GM21360 (cell line): Measurements from ENCODE around the gene ST6GAL1.
"Not testable (repeated sequence)": the region's sequence is repeated elsewhere in the genome, so short reads cannot be mapped to it uniquely, and the experiment has no call there.

Experiments
- ATAC-seq: cut with Tn5 transposase; IDR thresholded peaks from one replicate; pipeline ENCODE4 v1.9.1; 2021; ENCODE audit warnings: mild to moderate bottlenecking, moderate library complexity; ENCODE audit not compliant: unreplicated experiment

The ST6GAL1 gene

DNA sequence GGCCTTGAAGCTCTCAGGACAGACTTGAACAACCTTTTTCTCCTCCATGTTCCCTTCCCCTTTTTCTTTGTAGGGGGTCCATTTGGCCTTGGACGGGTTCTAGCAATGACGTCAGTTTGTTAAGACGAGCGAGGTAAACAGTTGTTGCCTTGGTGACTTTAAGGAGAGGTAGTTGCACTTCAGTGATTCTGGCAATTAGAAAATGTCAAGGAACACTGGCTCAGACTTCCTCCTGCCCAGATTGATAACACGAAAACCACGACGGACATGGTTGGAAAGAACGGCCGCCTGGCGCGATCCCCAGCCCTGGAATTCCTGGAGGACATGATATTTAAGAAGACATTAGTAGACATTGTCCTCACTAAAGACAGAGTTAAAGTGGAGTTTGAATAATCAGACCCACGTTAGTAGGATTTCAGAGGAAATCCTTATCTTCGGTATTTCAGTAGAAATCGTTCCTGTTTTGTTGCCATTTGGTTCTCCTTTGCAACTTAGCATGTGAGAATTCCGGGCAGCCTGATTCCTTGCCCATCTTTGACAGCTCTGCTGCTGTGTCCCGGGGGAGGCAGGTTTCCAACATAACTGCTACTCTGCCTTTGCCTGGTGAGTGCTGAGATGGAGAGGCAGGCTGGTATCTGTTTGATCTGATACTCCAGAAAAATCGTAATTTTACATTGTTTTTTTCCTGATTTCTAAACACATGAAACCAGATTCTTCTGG, 87.3 kb downstream of the ST6GAL1 start:
- no peak for ATAC-seq

DNA sequence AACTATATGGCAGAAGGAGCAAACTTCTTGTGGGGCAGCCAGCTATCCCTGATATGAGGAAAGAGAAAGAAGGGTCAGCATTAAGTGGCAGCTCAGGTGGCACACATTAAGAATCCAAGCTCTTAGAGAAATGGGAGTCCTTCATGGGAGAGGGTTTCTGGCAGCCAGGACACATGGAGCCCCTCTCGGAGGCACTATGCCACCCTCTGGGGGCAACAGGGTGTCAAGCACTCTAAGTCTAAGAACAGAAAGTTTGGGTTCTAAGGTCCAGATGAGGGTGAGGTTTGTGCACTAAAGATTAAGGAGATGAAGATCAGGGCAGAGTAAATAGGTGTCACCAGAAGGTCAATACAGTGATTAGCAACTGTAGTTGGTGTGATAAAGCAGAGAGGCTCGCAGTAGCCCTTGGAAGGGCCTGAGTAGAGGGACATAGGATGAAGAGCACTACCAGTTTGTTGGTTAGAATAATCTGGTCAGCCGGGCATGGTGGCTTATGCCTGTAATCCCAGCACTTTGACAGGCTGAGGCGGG, 89.3 kb downstream of the ST6GAL1 start:
- no peak for ATAC-seq

DNA sequence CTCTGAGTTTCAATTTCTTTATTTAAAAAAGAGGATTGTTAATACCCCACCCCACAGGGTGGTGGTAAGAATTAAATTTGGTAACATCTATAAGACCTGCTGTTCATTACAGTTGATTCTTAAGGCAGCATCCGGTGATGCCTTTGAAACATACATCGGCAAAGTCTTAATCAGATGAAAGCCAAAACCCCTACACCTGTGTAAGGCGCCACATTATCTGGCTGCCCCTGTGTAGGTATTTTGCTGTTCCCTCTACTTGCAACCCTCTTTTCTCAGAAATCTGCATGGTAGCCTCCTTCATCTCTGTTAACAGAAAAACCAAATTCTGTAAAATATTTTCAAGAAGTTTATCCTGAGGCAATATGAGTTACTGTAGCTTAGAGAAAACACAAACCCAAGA, 90.0 kb downstream of the ST6GAL1 start:
- no peak for ATAC-seq

DNA sequence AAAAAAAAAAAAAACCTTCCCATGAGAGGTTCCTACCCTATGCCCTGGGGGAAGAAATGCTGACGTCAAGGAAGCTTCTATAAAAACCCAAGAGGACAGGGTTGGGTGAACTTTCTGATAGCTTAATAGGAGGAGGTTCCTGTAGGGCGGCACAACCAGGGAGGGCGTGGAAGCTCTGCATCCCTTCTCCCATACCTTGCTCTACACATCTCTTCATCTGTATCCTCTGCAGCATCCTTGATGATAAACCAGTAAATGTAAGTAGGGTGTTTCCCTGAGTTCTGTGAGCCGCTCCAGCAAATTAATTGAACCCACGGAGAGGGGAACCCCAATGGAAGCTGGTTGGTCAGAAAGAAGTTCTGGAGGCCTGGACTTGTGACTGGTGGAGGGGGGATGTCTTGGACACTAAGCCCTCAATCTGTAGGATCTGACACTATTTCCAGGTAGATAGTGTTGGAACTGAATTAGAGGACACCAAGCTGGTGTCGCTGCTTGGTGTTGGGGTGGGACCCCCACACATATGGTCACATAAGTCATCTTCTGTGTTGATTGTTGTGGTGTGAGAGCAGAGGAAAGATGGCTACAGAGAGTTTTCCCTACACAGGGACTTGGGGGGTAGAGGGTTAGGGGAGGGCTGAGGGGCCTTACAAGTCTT, 91.5 kb downstream of the ST6GAL1 start:
- peak; percentile 50 for ATAC-seq

DNA sequence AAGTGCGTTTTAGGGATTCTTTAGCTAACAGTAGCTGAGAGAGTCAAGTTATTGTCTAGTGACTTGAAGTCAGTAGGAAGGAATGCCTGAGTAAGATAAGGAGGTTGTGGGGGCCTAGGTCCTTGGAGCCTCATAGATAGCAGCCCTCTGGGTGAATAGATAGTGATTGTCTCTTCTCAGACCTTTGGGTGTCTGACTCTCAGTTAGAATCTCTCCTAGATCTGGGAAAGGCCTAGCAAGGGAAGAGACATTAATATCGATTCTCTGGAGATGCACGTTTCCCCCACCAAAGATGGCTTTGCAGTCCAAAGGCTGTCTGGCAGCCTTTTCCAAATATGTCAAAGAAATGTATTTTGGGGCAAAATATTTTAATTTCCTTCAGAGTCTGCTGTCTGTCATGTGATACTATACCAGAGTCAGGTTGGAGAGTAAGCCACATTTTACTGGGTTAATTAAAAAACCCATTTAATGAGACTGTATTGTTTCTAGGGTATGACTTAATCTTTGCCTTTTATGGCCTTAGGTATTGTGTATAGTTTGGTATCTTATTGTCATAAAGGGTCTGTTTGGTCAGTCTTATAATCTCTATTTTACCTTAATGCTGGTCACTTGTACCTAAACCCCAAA, 92.2 kb downstream of the ST6GAL1 start:
- no peak for ATAC-seq

DNA sequence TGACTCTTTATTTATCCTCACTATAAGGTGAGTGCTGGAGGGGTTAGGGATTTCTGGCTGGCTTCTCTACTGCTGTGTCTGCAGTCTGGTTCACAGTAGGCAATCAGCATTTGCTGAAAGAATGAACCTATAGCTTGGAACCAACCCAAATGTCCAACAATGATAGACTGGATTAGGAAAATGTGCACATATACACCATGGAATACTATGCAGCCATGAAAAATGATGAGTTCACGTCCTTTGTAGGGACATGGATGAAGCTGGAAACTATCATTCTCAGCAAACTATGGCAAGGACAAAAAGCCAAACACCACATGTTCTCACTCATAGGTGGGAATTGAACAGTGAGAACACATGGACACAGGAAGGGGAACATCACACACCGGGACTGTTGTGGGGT, 93.0 kb downstream of the ST6GAL1 start:
- not testable (repeated sequence) for ATAC-seq

DNA sequence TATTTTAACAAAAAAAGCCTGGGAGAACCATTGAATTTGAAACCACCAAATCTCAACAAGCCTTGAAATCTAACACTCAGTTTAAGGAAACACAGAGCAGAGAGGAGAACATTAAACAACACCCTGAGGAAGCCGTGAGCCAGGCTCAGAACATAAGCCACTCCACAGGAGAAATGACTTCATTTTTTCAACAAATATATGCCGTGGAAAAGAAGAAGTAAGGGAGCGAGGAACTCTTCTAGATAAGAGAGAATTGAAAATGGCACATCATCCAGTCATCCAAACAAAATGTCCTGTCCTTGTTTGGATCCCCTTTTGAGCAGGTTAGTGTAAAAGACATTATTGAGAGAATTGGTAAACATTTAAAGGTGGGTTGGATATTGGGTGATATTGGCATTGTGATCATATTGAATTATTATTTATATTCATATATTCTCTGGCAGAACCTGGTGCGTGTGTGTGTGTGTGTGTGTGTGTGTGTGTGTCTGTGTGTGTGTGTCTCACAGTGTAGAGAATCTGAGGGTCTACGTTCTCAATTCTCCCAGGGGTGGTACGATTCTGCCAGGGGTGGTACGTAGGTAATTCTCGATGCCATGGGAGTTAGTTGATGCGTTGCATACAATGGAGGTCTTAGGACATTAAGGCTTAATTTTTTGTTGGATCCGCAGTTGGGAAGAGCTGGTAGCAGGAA, 94.4 kb downstream of the ST6GAL1 start:
- ATAC-seq, result no peak

DNA sequence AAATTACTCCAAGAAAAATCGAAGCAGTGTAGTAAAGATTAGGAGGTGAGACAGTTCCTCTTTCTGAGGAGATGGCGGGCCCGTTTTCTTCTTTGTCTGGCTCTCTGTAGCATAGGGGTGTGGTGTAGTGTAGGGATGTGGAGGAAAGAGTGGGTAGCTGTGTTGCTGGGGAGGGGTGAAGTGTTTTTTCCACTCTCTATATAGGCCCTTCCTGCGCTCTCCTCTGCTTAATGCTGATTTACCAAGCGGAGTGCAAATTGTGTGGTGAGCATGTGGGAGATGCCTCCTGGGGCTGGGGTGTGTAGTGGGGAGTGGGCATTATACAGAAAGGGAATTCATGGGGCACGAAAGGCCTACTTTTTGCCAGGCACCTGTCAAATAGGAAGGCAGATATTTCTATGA, 94.9 kb downstream of the ST6GAL1 start:
- ATAC-seq, result no peak

DNA sequence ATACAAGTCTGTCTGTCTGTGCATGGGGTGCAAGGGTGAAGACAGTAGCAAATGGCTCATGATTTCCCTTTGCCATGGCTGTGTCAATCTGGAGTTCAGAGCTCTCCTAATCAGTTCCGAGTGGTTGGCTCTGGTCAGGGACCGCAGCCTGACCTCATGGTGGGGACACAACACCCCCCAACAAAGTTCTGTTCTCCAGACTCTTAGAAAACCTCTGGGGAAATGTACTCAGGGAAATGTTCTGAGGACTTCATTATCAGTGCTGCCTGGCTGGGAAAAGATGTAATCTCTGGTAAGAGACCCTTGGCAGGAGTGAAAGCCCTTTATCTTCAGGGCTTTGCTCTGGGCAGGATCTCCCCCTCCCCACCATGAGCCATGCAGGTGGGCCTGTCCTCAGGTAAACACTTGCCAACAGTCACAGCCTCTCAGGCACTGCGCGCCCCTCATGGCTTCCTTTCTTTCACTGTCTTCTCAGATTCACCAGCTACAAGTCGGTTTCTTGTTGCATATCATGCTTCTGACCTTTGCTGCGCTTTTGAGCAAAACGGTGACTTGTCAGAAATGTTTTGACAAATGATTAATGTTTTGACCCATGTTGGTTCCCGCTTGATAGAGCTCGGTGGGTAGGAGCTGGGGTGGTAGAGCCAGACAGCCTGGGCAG, 95.5 kb downstream of the ST6GAL1 start:
- no peak for ATAC-seq

DNA sequence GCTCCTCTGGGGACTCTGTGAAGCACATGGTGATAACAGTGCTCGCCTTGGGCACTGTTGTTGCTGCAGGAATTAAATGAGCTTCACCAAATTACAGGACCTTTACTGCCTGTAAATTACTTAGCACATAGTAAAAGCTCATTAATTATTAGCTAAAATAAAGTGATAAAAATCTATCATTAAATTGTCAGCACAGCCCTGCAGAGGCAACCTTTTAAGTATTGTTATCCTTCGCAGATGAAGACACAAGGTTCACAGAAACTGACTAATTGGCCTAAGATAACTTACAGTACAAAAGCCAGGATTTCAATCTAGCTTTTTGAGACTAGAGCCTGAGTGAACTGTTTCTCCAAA, 96.0 kb downstream of the ST6GAL1 start:
- ATAC-seq, result no peak

DNA sequence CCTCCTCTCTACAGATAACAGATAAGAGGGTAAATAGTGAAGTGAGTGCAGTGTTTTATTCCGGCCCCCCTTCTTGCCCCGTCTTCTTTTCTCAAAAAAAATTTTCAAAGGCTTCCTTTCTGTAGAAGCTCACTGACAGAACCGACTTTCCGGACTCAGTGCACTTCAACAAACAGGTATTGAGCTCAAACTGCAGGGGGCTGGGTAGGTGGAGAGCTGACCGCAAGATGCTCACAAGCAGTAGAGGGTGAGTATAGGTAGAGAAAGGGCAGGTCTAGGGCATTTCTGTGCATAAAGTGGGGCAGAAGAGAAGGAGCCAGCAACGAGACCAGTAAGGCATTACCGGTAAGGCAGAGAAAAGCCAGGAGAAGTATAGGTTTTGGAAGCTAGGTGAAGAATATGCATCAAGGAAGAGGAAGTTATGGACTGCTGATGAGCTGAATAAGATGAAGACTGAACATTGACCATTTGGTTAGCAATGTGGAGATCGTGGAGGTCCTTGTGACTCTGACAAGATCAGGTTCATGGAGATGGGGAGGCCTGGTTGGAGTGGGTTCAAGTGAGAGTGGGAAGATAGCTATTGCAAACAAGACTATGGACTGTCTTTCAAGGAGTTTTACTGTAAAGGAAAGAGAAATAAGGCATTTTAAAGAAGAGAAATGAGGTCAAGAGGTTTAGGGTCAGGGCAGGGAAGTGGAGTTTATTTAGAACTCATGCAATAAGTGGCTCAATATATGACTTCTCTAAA, 97.4 kb downstream of the ST6GAL1 start:
- ATAC-seq, result no peak

DNA sequence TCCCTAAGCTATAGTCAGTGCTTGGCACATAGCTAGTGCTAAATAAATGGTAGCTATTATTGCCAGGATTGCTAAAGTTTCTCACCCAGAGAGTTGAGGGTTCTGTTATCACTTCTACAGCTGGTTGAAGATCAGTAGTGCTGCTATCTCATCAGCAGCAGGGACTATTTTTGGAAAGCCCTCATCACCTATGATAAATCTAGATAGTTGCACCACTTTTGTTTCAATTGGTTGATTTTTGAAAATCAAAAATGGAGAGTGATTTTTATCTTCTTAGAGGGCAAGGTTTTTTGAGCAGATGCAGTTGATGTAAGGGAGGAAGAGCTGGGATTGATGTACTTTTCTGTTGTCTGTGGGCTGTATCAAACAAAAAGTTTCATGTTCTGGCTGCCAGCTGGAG, 101.6 kb downstream of the ST6GAL1 start:
- ATAC-seq, result no peak

DNA sequence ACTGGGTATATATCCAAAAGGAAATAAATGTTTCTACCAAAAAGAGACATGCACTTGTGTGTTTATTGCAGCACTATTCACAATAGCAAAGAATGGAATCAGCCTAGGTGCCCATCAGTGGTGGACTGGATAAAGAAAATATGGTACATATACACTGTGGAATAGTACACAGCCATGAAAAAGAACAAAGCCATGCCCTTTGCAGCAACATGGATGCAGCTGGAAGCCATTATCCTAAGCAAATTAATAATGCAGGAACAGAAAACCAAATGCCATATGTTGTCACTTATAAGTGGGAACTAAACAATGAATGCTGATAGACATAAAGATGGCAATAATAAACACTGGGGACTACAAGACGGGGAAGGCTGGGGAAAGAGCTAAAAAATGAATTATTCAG, 106.1 kb downstream of the ST6GAL1 start:
- ATAC-seq, result no peak

DNA sequence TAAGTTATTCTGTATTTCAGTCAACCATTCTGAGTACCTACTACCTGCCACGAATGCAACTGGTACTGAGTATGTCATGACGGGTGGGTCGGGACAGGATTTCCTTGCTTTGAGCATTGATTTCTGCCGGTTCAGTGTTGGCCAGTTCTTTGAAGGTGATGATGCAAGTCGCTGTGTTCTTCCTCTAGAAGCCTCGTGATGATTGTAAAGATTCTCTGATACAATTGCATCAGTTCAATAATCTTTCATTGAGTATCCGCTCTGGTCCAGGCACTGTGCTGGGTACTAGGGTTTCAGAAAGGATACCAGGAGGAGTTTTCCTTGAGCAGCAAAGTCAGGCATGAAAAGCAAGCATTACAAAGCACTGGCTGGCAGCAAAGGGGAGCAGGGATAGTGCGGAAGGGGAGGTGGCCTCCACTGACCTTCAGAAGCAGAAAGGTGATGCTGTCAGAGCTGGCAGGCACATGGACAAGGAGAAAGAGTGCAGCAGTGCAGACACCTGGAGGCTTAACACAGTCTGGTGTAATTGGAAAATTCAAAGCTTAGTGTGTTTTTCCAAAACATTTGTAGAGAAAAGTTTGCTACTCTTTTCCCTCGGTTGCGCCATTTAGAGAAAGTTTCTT, 108.9 kb downstream of the ST6GAL1 start:
- no peak for ATAC-seq

DNA sequence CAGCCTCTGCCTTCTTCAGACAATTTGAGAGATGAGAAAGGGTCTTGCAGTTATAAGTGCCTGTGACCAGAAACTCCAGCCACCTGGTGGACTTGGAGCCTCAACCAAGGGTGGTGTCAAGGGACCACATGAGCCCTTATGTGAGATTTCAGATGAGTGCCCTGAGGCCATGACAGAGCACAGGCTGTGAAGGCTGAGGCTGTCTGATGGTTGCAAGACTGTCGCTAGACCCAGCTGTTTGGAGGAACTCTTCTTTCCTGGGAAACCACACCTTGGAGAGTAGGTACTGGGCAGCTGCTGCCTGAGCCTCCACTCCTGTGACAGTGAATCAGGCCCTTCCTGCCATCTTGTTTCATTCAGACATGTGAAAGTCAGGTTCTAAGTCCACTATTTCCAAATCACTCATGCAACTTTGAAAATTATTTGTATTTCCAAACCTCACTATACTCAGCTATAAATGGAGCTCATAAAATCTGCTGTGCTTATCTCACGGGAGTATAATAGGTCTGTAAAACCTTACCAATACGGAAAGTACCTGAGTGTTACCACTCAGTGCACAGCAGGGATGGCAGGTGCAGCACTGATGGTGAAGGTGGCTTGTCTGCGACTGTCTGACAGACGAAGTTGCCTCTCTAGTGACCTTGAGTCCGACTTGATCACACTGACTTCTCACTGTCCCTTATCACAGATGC, 109.5 kb downstream of the ST6GAL1 start:
- no peak for ATAC-seq

DNA sequence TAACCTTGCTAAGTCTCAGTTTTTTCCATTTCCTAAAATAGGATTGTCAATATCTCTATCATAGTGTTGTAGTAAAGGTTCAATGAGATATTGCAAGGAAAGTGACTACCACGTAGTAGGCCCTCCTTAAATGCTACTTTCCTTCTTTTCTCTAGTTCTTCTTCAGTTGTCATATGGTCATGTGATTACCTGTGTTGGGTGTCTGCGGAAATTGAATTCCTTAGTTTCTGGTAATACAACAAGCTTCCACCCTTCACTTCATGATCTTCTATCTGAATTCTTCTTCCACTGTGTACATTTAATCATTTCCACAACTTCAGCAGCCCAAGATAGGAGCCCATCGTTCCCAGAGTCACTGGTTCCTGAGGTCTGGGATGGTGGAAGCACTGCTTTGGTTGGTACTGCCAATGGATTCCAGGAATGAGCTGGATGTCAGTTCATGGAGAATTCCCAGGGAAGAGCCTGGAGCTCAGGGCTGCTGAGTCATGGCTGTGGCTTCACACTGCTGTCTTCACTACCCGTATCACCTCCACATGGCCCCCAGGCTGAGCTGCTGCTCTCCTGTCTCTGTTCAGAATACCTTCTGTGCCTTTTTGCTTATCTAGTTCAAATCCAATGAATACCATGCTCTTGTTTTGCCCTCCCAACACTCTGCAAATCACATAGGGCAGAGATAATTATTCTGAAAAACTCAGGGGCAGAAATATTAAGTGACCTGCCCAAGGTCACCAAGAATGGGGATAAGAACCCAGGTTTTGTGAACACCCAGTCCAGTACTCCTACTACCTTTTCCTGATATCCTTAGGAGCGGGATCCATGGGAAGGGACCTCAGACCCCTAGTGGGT, 110.4 kb downstream of the ST6GAL1 start:
- no peak for ATAC-seq

DNA sequence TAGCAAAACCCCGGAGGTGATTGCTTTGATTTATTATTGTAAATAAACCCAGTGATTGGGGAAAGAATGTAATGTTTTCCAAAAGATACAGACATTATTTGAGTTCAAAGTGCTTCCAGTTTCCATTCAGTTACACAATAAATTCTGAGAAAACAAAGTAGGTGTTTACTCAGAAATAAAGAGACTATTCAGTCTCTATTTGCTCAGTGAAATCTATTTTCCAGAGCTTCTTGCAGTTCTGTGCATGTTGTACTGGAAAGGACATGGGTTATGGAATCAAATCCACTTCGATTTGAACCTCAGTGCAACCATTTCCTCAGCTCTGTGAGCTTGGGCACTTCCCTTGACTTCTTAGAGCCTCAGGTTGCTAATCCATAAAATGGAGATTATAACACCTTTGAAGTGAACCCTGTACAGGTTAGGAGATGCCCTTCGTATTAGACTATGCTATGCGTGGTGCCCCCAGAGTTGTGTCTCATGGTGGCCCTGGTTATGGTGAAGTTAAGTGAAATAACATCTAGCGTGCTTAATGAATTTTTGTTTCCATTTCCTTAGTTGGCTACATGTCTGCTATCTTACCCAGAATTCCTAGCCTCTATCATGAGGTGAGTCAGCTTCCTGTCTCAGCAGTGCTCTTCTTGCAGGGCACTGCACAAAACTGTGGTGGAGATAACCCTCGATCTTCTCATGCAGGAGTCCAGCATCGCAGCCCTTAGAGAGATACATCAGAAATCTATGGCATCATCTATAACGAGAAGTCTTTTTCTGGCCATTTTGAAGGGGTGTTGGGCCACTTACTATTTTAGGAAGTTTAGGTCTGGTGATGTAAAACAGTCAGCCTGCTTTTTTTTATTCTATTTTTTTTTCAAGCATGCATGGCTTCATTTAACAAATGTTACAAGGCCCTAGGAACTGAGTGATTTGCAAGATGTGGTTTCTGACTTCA, 111.3 kb downstream of the ST6GAL1 start:
- ATAC-seq, result peak; percentile 52
